Liver (tissue), 2 donors: ENCODE data around the gene NAXE.
"Not testable (repeated sequence)": the region's sequence is repeated elsewhere in the genome, so short reads cannot be mapped to it uniquely, and the experiment has no call there.

ENCODE experiments used
- YY1 ChIP-seq: IDR thresholded peaks from 2 replicates; pipeline ENCODE4 v1.6.1; 2016; ENCODE audit warnings: antibody characterized with exemption, mild to moderate bottlenecking
- TF ChIP-seq, protein P1 (sequence below): fragments of 150-350 bp; IDR thresholded peaks from 2 replicates; pipeline ENCODE4 v1.5.1; 2017; ENCODE audit warnings: improper control_type of control experiment, low read depth, low read length; ENCODE audit not compliant: missing input control
- donor health status: healthy.

GRCh38 chr1:156552937-156553336 lies 38.6 kb upstream of the NAXE start:
- not testable (repeated sequence) for TF ChIP-seq YY1
- TF ChIP-seq, protein P1, sequence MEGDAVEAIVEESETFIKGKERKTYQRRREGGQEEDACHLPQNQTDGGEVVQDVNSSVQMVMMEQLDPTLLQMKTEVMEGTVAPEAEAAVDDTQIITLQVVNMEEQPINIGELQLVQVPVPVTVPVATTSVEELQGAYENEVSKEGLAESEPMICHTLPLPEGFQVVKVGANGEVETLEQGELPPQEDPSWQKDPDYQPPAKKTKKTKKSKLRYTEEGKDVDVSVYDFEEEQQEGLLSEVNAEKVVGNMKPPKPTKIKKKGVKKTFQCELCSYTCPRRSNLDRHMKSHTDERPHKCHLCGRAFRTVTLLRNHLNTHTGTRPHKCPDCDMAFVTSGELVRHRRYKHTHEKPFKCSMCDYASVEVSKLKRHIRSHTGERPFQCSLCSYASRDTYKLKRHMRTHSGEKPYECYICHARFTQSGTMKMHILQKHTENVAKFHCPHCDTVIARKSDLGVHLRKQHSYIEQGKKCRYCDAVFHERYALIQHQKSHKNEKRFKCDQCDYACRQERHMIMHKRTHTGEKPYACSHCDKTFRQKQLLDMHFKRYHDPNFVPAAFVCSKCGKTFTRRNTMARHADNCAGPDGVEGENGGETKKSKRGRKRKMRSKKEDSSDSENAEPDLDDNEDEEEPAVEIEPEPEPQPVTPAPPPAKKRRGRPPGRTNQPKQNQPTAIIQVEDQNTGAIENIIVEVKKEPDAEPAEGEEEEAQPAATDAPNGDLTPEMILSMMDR: not testable (repeated sequence)
